ENCODE results near the gene TRIB2. TPM values are rescaled to one million over a fixed set of nuclear protein-coding genes. Genes with fewer than 3 reads are reported as not detected.

Gene TRIB2
- total RNA-seq, 4 donors from 2014 or later = 26.1 to 52.5 (median 29.1) TPM

DNA sequence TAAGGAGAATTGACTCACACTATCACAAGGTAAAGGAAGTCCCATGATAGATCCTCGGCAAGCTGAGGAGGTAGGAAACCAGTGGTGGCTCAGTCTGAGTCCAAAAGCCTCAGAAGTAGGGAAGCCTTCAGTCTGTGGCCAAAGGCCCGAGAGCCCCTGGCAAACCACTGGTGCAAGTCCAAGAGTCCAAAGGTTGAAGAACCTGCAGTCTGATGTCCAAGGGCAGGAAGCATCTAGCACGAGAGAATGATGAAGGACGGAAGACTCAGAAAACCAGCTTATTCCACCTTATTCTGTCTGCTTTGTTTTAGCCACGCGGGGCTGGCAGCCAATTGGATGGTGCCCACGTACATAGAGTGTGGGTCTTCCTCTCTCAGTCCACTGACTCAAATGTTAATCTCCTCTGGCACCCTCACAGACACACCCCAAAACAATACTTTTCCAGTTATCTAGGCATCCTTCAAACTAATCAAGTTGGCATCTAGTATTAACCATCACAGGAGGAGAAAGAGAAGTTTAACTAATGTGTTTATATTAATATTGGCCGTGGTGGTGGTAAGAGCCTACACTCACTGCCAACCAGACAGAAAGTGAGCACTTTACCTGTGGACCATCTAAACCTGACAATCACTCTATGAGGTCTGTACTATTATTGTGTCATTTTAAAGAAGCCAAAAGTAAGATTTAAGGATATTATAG is 8.1 kb upstream of the TRIB2 start:
- WGBS, 2 donors = 91 to 96% methylated on average over 8 of the region's 8 CpGs
- intact Hi-C loops (cut with DNase I; ENCODE audit: low total_unique reads) = no loop called here
- H3K4me3 ChIP-seq (ENCODE audit: low read depth, poor library complexity, severe bottlenecking) = no peak overlapping the region
- no peak for DNase-seq (ENCODE audit: low spot score in 2 of 2)
- no peak for TF ChIP-seq POLR2A (IDR thresholded peaks at IDR 0.05)
- TF ChIP-seq, protein P1, sequence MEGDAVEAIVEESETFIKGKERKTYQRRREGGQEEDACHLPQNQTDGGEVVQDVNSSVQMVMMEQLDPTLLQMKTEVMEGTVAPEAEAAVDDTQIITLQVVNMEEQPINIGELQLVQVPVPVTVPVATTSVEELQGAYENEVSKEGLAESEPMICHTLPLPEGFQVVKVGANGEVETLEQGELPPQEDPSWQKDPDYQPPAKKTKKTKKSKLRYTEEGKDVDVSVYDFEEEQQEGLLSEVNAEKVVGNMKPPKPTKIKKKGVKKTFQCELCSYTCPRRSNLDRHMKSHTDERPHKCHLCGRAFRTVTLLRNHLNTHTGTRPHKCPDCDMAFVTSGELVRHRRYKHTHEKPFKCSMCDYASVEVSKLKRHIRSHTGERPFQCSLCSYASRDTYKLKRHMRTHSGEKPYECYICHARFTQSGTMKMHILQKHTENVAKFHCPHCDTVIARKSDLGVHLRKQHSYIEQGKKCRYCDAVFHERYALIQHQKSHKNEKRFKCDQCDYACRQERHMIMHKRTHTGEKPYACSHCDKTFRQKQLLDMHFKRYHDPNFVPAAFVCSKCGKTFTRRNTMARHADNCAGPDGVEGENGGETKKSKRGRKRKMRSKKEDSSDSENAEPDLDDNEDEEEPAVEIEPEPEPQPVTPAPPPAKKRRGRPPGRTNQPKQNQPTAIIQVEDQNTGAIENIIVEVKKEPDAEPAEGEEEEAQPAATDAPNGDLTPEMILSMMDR (IDR thresholded peaks at IDR 0.05) = no peak

DNA sequence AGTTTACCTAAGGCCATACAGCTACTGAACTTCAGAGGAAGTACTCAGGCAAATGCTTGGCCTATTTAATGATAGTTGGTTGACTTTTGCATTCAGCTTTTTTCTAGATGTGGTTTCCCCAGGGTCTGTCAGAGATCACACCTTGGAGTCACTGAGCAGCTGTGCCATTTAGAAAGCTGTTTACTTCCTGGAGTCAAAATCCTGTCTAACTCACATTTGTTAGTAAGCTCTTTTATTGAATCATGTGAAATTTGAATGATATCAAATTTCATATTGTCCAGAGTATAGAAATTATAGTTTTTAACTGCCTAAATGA is 7.6 kb upstream of the TRIB2 start:
- TF ChIP-seq, protein P1 (IDR thresholded peaks at IDR 0.05) = no peak
- TF ChIP-seq POLR2A (IDR thresholded peaks at IDR 0.05) = no peak
- DNase-seq (ENCODE audit: low spot score in 2 of 2) = no peak
- intact Hi-C loops (cut with DNase I; ENCODE audit: low total_unique reads) = no loop called here
- no peak overlapping the region for H3K4me3 ChIP-seq (ENCODE audit: low read depth, poor library complexity, severe bottlenecking)

DNA sequence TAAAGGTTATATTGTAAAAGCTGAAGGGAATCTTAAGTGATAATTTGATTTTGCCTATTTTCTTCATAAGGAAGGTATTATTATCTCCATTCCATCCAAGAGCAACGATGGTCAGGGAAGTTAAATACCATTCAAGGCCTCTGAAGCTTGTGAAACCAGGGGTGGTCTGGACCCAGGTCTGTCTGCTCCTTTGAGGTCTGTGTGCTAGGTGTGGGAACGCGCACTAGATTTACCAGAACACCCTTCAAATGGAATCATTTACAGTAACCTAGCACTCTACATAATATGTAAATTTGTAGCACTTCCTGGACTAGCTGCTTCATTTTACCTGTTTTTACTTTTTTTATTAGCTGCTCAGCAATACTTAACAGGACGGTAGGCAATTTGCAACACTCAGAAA is 6.4 kb upstream of the TRIB2 start:
- WGBS, 2 donors = 93% methylated on average over 4 of the region's 4 CpGs
- intact Hi-C loops (cut with DNase I; ENCODE audit: low total_unique reads) = loop anchor here (10.0 kb wide), 1 partner anchor 224 kb away; no protein-coding TSS in a partner anchor
- H3K4me3 ChIP-seq (ENCODE audit: low read depth, poor library complexity, severe bottlenecking) = no peak overlapping the region
- DNase-seq (ENCODE audit: low spot score in 2 of 2) = no peak
- TF ChIP-seq POLR2A (IDR thresholded peaks at IDR 0.05) = no peak
- TF ChIP-seq, protein P1 (IDR thresholded peaks at IDR 0.05) = no peak

DNA sequence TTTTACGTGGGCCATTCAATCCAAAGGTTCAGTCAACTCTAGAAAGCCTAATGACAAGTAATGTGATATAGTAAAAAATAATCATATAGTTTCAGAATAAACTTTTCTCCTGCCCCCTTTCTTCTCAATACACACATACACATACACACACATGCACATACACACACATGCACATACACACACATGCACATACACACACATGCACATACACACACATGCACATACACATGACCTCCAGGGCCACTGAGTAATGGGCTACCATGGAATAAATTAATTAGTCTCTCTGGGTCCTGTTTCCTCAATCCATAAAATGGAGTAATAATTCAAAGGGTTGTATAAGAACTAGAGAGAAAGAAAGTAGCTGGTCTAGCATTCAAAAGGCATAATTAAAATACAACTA is 5.4 kb upstream of the TRIB2 start:
- 97 to 100% methylated on average over 1 of the region's 1 CpG for WGBS, 2 donors
- TF ChIP-seq, protein P1 (IDR thresholded peaks at IDR 0.05) = no peak
- no peak for TF ChIP-seq POLR2A (IDR thresholded peaks at IDR 0.05)
- H3K4me3 ChIP-seq (ENCODE audit: low read depth, poor library complexity, severe bottlenecking) = no peak overlapping the region
- no peak for DNase-seq (ENCODE audit: low spot score in 2 of 2)
- intact Hi-C loops (cut with DNase I; ENCODE audit: low total_unique reads) = loop anchor here (10.0 kb wide), 1 partner anchor 223 kb away; no protein-coding TSS in a partner anchor

DNA sequence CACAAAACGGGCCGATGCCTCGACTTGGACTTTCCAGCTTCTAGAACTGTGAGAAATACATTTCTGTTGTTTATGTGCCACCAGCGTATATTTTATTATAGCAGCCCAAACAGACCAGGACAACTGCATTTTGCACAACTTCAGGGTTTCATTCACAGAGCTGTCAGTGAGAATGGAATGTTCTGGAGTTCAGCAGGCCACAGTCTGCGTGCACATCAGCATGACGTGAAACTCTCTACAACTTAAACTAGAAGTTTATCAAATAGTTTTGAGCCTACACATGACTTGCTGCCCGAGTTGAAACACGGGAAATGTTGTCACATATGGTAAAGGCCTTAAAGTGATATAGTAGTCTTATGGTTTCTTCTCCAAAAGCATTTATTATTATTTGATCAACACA is 3.9 kb upstream of the TRIB2 start:
- DNase-seq (ENCODE audit: low spot score in 2 of 2) = no peak
- no peak overlapping the region for H3K4me3 ChIP-seq (ENCODE audit: low read depth, poor library complexity, severe bottlenecking)
- intact Hi-C loops (cut with DNase I; ENCODE audit: low total_unique reads) = loop anchor here (10.0 kb wide), 1 partner anchor 222 kb away; no protein-coding TSS in a partner anchor
- 87 to 90% methylated on average over 8 of the region's 8 CpGs for WGBS, 2 donors
- TF ChIP-seq POLR2A (IDR thresholded peaks at IDR 0.05) = no peak
- TF ChIP-seq, protein P1 (IDR thresholded peaks at IDR 0.05) = no peak

Data from lower leg skin (tissue), 4 donors.